Measurements from ENCODE around the gene RHBDD3. TPM values are rescaled to one million over a fixed set of nuclear protein-coding genes. Genes with fewer than 3 reads are reported as not detected.

Gene RHBDD3
- total and polyA plus RNA-seq, 2 of the 8 experiments (the other 6 are each of a cell fraction or from before 2014, with no cell fraction given): 72.1 to 117 TPM

DNA sequence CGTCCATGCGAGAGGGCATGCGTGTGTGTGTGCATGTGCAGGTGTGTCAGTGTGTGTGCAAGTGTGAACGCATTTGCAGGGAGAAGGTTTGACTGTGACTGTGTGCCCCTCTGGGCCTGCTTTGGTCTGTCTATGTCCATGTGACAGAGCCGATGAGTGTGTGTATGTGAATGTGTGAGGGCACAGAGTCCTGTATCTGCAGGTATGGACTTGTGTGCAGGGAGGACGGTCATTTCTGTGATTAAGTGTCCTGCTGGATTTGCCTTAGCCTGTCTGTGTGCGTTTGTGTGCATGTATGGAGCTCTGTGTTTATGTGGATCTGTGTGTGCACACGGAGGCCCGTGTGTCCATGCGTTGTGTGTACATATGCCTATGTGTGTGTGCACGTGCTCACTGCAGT, 56.7 kb downstream of the RHBDD3 start (continued):
- TF ChIP-seq, protein P1, sequence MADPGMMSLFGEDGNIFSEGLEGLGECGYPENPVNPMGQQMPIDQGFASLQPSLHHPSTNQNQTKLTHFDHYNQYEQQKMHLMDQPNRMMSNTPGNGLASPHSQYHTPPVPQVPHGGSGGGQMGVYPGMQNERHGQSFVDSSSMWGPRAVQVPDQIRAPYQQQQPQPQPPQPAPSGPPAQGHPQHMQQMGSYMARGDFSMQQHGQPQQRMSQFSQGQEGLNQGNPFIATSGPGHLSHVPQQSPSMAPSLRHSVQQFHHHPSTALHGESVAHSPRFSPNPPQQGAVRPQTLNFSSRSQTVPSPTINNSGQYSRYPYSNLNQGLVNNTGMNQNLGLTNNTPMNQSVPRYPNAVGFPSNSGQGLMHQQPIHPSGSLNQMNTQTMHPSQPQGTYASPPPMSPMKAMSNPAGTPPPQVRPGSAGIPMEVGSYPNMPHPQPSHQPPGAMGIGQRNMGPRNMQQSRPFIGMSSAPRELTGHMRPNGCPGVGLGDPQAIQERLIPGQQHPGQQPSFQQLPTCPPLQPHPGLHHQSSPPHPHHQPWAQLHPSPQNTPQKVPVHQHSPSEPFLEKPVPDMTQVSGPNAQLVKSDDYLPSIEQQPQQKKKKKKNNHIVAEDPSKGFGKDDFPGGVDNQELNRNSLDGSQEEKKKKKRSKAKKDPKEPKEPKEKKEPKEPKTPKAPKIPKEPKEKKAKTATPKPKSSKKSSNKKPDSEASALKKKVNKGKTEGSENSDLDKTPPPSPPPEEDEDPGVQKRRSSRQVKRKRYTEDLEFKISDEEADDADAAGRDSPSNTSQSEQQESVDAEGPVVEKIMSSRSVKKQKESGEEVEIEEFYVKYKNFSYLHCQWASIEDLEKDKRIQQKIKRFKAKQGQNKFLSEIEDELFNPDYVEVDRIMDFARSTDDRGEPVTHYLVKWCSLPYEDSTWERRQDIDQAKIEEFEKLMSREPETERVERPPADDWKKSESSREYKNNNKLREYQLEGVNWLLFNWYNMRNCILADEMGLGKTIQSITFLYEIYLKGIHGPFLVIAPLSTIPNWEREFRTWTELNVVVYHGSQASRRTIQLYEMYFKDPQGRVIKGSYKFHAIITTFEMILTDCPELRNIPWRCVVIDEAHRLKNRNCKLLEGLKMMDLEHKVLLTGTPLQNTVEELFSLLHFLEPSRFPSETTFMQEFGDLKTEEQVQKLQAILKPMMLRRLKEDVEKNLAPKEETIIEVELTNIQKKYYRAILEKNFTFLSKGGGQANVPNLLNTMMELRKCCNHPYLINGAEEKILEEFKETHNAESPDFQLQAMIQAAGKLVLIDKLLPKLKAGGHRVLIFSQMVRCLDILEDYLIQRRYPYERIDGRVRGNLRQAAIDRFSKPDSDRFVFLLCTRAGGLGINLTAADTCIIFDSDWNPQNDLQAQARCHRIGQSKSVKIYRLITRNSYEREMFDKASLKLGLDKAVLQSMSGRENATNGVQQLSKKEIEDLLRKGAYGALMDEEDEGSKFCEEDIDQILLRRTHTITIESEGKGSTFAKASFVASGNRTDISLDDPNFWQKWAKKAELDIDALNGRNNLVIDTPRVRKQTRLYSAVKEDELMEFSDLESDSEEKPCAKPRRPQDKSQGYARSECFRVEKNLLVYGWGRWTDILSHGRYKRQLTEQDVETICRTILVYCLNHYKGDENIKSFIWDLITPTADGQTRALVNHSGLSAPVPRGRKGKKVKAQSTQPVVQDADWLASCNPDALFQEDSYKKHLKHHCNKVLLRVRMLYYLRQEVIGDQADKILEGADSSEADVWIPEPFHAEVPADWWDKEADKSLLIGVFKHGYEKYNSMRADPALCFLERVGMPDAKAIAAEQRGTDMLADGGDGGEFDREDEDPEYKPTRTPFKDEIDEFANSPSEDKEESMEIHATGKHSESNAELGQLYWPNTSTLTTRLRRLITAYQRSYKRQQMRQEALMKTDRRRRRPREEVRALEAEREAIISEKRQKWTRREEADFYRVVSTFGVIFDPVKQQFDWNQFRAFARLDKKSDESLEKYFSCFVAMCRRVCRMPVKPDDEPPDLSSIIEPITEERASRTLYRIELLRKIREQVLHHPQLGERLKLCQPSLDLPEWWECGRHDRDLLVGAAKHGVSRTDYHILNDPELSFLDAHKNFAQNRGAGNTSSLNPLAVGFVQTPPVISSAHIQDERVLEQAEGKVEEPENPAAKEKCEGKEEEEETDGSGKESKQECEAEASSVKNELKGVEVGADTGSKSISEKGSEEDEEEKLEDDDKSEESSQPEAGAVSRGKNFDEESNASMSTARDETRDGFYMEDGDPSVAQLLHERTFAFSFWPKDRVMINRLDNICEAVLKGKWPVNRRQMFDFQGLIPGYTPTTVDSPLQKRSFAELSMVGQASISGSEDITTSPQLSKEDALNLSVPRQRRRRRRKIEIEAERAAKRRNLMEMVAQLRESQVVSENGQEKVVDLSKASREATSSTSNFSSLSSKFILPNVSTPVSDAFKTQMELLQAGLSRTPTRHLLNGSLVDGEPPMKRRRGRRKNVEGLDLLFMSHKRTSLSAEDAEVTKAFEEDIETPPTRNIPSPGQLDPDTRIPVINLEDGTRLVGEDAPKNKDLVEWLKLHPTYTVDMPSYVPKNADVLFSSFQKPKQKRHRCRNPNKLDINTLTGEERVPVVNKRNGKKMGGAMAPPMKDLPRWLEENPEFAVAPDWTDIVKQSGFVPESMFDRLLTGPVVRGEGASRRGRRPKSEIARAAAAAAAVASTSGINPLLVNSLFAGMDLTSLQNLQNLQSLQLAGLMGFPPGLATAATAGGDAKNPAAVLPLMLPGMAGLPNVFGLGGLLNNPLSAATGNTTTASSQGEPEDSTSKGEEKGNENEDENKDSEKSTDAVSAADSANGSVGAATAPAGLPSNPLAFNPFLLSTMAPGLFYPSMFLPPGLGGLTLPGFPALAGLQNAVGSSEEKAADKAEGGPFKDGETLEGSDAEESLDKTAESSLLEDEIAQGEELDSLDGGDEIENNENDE (IDR thresholded peaks at IDR 0.05; ENCODE audit: insufficient replicate concordance, low read length): no peak
- TF ChIP-seq SP1 (IDR thresholded peaks at IDR 0.05; ENCODE audit: low read depth, low read length) (no peak), NANOG (IDR thresholded peaks at IDR 0.05; ENCODE audit: insufficient read depth, low read depth, low read length, poor library complexity, severe bottlenecking) (no peak), CBX5 (IDR thresholded peaks at IDR 0.05; ENCODE audit: low read depth, low read length) (no peak)
